ENCODE measurements around the gene PACRGL.
"Not testable (repeated sequence)": the region's sequence is repeated elsewhere in the genome, so short reads cannot be mapped to it uniquely, and the experiment has no call there.

DNA sequence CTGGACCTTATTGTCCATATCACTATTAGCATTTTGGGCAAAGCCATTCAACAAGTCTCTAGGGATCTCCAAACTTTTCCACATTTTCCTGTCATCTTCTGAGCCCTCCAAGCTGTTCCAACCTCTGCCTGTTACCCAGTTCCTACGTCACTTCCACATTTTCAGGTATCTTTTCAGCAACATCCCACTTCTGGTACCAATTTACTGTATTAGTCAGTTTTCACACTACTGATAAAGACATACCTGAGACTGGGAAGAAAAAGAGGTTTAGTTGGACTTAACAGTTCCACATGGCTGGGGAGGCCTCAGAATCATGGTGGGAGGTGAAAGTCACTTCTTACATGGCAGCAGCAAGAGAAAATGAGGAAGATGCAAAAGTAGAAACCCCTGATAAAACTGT, 82.9 kb downstream of the PACRGL start:
- TF ChIP-seq, protein P1, sequence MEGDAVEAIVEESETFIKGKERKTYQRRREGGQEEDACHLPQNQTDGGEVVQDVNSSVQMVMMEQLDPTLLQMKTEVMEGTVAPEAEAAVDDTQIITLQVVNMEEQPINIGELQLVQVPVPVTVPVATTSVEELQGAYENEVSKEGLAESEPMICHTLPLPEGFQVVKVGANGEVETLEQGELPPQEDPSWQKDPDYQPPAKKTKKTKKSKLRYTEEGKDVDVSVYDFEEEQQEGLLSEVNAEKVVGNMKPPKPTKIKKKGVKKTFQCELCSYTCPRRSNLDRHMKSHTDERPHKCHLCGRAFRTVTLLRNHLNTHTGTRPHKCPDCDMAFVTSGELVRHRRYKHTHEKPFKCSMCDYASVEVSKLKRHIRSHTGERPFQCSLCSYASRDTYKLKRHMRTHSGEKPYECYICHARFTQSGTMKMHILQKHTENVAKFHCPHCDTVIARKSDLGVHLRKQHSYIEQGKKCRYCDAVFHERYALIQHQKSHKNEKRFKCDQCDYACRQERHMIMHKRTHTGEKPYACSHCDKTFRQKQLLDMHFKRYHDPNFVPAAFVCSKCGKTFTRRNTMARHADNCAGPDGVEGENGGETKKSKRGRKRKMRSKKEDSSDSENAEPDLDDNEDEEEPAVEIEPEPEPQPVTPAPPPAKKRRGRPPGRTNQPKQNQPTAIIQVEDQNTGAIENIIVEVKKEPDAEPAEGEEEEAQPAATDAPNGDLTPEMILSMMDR (IDR thresholded peaks at IDR 0.05), result not testable (repeated sequence)
- not testable (repeated sequence) for TF ChIP-seq EP300, POLR2A, POLR2AphosphoS5 (IDR thresholded peaks at IDR 0.05)

All from suprapubic skin (tissue), 4 donors.